Stimulated activated CD4-positive, alpha-beta T cell treated with anti-CD3 and anti-CD28 coated beads, Interleukin-1b, Interleukin-23, amount 100 ng/mL, for 24 hours (primary cell): ENCODE measurements around the gene SORCS2.
"Not testable (repeated sequence)": the region's sequence is repeated elsewhere in the genome, so short reads cannot be mapped to it uniquely, and the experiment has no call there.

Experiments used
- DNase-seq, 4 experiments: peaks; one replicate each; pipeline ENCODE4 v3.0.0-alpha.2; 2020; ENCODE audit warnings: low read depth in 4 of 4, low spot score in 1 of 4

The SORCS2 gene

DNA sequence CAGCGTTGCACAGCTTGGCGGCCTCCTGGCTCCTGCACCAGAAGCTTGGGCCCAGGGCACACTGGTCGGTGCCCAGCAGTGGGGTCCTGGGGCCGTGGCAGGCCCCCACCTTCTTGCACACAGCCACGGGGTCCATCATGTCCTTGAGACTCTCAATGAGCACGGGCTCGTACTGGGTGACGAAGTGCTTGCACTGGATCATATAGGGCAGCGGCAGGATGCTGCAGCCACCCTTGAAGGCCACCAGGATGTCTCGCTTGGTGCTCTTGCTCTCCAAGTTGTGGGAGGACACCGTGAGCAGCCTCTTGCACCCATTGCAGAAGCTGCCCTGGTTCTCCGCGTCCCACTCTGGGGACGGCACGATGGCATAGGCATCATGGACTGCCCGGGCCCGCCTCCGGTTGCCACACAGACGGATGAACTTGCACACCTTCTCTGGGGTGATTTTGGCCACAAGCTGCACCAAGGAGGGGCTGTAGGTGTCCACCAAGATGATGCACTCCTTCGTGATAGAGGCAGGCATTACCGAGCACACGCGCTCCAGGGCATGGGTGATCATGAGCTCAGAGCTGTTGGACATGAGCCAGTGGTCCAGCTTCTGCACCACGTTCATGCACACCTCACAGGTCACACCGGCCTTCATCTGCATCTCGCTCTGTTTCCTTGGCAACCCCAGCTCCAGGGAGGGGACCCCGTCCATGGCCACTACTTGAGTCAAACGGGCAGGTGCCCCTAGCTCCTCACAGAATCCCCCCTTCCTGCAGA, 241.2 kb downstream of the SORCS2 start:
- no peak for DNase-seq

DNA sequence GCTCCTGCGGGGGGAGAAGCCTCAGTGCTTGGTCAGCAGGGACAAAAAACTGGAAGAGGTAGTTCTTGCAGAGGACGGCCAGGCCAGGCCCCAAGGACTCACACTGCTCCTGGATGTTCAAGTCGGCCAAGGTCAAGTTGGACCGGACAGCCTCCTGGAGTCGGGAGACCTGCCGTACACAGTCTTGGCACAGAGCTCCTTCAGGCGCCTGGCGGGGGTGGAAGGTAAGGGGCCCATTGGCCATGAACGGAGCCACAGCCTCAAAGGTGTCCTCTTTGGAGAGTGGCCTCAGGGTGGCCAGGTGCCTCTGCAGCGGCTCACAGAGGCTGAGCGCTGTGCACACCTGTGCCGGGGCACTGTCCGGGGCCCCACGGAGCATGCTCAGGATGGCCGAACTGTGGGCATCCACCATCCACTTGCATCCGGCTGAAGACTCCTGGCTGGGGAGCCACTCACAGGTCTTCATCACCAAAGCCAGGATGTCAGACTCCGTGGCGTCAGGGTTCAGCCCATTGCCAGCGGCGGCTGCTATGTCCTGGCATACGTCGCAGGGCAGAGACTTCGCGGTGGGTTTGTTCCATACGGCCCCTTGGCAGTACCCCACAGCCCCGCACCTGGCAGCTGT, 241.9 kb downstream of the SORCS2 start:
- DNase-seq: no peak

DNA sequence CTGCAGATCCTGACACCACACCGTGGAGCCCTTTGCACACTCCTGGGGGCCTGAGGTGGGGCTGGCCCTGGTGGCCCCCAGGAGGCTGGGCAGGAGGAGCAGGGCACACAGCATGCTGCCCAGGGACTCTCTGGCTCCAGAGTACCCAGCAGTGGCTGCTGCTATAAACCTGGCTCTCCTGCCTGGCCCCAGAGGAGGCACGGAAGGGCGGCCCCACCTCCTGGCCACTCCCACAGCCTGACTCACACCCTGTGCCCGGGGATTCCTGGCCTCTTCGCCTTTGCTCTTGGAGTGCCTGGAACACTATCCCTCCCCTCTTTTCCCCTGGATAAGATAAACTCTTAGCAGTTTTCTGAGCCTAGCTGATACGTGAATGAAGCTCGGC, 242.4 kb downstream of the SORCS2 start, which contains the start of gene PSAPL1:
Gene PSAPL1 (minus strand): TSS at position 165 of the 385 bp plus-strand sequence. CDS start 51 bp downstream, at position 114.
- no peak for DNase-seq

DNA sequence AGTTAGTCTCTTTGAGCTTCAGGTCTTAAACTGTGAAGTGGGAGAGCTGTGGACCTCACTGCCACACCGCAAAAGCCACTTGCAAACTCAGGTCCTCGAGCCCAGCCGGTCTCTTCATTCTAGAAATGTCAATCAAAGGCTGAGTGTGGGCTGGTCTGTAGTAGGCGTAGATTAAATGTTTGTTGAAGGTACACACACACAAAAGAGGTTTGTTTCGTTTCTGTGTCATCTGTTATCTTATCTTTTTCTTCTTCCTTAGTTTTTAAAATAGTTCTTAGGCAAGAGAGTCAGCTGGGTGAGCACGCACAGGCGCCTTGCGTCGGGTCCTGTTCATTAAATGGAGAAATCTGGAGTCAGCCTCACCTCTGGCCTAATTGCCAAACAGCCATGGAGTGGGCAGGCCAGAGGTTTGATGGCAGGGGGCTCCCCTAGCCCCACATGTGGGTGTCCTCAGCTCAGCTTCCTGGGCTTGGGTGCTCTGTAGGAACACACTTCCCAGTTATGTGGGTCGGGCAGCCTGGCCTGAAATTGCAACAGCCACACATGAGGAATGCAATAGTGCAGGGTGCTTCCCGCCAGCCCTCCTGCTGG, 243.2 kb downstream of the SORCS2 start:
- DNase-seq: no peak

DNA sequence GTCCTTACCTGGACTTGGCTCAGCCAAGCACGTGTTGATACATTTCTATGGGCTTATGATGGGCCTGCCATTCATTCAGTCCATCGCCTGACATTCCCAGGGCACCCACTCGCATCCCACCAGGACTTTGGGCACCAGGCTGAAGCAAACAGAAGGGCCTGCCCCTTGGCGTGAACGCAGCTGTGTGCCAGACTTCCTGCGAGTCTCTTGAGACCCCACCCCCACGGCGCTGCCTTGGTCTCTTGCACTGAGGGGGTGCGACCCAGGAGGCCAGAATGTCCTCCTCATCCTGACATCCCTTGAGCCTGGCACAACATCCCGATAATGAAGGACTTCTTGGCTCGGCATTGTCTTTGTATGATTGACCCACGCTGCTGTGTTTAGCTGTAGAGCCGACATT, 243.9 kb downstream of the SORCS2 start:
- DNase-seq: no peak

DNA sequence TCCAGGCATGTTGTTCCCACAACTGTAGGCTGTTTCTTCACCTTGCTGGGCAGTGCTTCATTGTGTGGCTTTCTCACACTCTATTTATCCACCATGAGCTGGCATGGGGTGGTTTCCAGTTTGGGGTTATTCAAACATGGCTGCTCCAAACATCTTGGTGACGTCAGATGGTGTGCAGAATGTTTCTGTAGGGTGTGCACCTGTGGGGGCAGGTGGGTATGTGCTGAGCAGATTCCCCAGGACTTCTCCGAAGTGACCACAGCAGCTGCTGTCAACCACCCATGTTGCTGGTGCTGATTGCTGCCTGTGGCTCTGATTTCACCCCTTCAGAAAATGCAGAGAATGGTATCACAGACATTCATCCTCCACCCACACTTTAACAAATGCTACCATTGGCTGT, 247.4 kb downstream of the SORCS2 start:
- DNase-seq: no peak

DNA sequence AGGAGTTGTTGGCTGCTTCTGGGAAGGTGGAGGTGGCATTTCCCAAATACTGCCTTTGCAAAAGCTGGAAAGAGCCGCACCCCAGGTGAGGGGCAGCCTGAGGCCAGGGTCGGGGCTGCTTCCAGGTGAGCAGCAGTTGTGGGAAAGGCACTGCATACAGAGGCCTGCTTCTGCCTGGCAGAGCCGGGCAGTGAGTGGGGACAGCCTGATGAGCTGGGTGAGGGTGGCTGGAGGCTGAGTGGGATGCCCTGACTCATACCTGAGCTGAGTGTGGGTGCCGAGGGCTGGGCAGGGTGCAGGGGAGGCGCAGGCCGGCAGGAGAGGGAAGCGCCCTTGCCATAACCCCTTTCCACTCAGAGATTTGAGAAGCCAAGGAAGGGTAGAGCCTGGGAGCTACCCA, 248.9 kb downstream of the SORCS2 start:
- no peak for DNase-seq

DNA sequence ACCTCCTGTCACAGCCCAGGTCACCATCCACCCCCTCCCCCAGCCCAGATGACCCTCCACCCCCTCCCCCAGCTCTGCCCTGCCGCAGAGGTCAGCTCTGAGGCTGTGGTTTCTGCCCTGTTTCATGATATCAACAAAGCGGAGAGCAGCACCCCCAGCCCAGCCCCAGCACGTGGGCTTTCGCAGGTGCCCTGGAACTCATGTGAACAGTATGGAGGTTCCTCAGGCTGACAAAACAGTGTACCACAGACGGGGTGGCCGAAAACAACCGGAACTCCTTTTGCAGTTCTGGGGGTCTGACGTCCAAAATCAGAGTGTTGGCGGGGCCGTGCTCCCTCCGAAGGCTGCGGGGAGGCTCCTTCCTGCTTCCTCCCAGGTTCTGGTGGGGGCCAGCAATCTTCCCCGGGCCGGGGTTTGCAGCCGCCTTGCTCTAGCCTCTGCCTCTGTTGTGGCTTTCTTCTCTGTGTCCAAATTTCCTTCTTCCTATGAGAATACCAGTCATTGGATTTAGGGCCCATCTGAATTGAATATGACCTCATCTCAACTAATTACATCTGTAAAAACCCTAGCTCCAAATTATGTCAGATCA, 250.3 kb downstream of the SORCS2 start:
- no peak for DNase-seq

DNA sequence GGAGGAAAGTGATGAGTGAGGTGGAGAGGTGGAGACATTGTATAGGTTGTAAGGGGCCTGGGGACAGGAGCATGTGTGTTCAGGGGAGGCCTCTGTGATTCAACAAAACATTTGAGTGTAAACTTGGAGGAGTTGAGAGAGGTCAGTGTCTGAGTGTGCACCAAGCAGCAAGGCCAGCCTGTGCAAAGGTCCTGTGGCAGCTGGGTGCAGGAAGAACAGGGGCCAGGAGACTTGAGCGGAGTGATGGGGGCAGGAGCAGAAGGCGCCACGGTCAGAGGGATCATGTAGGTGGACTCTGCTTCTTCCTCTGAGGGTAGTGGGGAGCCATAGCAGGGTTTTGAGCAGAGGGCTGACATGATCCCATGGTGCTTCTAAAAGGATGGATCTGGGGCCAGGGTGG, 252.0 kb downstream of the SORCS2 start:
- DNase-seq: no peak

DNA sequence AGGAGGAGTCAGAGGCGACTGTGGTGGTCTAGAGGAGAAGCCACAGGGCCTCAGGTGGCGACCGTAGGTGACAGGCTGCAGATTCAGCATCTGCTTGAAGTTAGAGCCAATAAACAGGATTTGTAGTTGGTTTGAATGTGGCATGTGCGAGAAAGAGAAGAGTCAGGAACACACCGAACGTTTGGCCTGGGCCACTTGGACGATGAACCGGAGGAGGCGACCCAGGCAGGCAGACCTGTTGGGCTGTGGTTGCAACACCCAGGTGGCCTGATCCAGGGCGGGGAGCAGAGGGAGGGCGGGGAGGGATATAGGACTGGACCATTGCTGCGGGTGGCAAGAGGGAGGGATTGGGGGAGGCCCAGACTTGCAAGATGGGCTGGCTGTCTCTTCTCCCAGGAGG, 252.4 kb downstream of the SORCS2 start:
- DNase-seq: no peak

DNA sequence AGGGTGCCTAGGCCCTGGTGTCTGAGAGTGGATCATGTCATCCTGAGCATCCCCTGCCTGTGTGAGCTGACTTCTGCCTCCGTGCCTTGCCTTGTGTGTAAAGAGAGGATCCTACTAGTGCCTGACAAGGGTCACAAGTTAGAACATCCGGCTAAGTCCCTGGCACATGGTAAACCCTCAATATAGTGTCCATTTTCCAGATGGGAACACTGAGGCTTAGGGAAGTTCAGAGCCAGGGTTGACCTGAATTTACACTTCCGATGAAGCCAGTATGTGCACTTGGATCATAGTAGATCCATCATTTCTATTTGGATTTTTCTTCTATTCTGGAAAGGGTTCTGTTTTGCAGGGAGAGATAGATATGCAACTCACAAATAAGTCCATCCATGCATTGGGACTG, 254.9 kb downstream of the SORCS2 start:
- no peak for DNase-seq

DNA sequence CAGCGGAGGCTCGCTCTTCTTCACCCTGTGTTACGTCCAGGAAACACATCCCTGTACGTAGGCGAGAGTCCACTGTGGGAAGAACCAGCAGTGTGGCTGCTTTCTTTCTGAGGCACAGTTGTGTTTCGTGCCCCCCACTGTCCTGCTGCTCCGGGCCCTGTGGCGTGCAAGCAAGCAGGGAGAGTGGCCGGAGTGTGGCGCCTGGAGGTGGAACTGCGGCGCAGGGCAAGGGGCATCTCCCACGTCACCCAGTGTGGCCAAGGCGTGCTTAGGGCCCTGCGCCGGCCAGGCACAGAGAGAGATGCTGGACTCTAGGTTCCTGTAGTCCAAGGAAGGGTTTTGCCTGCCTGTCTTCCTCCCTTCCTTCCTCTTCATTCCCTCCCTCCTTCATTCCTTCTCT, 255.7 kb downstream of the SORCS2 start:
- DNase-seq: no peak

DNA sequence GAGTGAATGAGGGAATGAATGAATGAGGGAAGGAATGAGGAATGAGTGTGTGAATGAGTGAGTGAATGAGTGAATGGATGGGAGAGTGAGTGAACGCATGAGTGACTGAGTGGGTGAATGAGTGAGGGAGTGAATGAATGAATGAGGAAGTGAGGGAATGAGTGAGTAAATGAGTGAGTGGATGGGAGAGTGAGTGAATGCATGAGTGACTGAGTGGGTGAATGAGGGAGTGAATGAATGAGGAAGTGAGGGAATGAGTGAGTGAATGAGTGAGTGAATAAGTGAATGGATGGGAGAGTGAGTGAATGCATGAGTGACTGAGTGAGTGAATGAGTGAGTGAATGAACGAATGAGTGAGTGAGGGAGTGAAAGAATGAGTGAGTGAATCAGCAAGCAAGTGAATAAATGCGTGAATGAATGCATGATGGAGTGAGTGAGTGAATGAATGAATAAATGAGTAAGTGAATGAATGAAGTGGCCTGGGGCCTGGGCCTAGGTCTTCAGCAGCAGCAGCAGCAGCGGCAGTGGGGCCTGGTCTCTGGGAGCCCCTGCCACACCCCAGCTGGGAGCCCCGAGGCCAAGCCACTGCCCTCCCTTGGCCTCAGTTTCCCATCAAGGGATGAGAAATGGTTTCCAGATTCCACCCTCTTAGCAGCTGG, 258.6 kb downstream of the SORCS2 start:
- DNase-seq: no peak

DNA sequence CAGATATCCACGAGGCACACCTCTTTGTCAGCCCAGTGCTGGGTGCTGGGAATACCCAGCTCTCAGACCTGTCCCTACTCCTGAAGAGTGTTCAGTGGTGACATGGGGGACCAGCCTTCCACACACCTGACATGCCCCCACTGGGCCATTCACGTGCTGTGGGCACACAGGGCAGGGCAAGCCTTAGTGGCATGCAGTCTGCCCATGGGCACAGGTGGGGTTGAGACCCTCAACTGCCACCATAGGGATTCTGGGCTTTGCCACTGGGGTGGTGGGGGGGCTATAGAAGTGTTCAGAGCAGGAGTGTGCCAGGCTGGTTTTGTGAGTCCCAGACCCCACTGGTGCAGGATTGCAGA, 259.1 kb downstream of the SORCS2 start:
- no peak for DNase-seq

DNA sequence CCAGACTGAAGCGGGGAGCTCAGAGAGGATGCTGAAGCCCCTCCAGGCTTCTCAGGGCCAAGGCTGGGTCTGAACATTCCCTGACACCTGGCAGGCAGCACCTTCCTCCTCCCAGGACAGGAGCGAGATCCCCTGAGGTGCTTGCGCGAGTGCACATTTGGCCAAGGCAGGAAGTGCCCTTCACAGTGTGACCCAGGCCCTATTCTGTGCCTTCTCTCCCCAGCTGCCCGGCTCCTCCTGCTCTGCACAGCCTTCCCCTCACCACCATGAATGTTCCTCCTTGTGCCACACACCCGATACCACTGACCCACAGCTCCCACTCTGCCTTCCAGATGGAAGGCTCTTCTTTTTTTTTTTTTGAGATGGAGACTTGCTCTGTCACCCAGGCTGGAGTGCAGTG, 259.5 kb downstream of the SORCS2 start:
- DNase-seq: no peak

DNA sequence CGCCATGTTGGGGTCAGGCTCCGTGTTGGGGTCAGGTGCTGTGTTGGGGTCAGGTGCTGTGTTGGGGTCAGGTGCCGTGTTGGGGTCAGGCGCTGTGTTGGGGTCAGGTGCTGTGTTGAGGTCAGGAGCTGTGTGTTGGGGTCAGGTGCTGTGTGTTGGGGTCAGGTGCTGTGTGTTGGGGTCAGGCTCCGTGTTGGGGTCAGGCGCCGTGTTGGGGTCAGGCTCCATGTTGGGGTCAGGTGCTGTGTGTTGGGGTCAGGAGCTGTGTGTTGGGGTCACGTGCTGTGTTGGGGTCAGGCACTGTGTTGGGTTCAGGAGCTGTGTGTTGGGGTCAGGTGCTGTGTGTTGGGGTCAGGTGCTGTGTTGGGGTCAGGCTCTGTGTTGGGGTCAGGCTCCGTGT, 260.5 kb downstream of the SORCS2 start:
- DNase-seq: not testable (repeated sequence)

DNA sequence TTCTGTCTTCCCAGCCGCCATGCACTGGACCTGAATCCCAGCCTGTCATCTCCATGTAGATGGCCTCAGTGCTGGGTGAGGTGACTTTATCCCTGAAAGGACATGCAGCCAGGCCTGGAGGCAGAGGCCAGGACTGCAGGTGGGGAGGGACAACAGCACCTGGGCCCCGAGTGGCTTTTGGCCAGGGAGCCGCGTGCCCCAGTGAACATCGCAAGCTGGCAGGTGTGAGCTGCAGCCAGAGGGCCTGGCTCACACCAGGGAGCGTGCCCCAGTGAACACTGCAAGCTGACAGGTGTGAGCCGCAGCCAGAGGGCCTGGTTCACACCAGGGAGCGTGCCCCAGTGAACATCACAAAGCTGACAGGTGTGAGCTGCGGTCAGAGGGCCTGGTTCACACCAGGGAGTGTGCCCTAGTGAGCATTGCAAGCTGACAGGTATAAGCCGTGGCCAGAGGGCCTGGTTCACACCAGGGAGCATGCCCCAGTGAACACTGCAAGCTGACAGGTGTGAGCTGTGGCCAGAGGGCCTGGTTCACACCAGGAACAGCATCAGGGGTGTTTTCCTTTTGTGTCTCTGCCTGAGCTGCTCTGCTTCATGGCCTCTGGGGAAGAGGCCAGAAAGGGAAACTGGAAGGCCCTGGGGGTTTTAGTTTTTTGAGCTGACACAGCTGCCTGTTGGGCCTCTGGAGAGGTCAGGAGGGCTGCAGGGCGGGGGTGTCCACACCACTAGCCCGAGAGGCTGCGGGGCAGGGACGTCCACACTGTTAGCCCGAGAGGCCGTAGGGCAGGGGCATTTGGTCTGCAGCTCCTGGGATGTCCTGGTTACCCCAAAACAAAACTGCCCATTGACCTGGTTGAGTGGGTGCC, 265.1 kb downstream of the SORCS2 start:
- DNase-seq: no peak

DNA sequence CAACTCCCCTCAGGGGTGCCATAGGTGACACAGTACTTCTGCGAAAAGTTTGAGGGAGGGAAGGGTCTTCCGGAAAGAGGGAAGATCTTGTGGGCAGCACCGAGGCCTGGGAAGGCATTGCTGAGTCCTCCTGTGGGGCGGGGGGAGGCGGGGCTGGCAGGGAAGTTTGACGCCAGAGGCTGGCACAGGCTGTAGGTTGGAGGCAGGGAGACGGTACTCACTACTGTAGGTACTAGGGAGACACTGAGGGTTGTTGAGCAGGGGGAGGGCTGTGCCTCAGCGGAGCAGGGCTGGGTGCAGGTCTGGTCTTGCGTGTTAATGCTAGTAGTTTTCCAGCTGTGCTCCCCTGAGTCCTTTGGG, 265.7 kb downstream of the SORCS2 start:
- no peak for DNase-seq

DNA sequence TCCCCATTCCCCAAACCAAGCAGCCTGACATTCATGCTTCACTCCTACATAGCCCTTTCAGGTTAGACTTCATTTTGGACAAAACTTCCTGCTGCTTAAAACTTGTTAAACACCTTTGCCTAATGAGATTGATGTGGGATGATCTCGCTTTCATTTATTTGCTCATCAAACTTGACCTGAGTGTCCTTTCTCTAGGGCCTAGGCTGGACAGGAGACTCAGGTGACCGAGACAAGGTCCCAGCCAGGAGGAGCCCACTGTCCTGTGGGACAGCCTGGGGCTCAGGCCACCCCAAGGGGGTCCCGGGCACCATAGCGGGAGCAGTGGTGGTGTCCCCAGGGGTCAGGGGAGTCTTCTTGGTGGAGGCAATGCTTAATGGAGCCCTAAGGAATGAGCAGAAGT, 266.1 kb downstream of the SORCS2 start:
- DNase-seq: no peak

DNA sequence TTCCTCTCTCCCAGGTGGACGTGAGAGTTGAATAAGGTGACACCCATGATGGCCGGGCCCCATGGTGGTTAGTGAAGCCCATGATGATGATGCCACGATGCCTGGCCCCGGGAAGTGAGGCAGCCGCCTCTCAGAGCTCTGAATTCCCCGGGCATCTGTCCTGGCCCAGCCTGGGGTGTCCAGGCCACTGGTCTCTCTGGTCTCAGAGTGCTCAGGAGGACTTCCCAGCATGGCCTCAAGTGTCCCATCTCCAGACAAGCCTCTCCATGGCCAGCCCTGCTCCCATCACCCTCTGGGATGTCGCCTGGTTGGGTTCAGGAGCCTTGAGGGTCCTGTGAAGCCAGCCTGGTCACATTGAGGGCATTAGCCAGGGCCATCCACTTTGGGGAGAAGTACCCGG, 267.1 kb downstream of the SORCS2 start:
- DNase-seq: no peak

DNA sequence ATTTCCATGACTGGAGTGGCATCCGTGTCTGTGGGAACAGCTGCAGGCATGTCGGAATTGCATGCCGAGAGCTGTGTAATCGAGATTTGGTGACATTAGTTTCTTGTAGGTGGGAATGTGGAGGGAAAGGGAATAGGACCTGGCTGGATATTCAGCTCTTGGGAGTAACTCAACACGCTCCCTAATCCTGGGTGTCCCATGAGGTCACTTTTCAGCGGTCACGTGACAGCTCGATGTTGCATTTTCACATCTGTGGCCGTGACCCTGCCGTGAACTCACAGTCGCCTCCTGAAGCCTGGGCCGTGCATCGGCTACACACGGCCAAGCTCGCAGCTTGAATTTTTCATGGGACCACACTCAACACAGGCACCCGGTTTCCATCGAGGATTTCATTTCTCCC, 268.2 kb downstream of the SORCS2 start:
- DNase-seq: no peak
